GM19467 (cell line): ENCODE measurements around the gene ARHGAP18.

Experiments
- ATAC-seq: cut with Tn5 transposase; IDR thresholded peaks from one replicate; pipeline ENCODE4 v1.9.1; 2021; ENCODE audit warnings: mild to moderate bottlenecking, moderate library complexity; ENCODE audit not compliant: unreplicated experiment

The ARHGAP18 gene

GRCh38 chr6:129645830-129646579 is 64.0 kb downstream of the ARHGAP18 start:
- ATAC-seq, result no peak

GRCh38 chr6:129645106-129645829 is 64.7 kb downstream of the ARHGAP18 start:
- ATAC-seq, result no peak

- ATAC-seq, result no peak
Observed at GRCh38 chr6:129644567-129645015, 65.4 kb downstream of the ARHGAP18 start.

- ATAC-seq, result no peak
Observed at GRCh38 chr6:129643968-129644367, 66.0 kb downstream of the ARHGAP18 start.

- no peak for ATAC-seq
Observed at GRCh38 chr6:129643176-129643575, 66.8 kb downstream of the ARHGAP18 start.

GRCh38 chr6:129642322-129642721 is 67.7 kb downstream of the ARHGAP18 start:
- no peak for ATAC-seq

- ATAC-seq, result no peak
Observed at GRCh38 chr6:129641344-129641743, 68.6 kb downstream of the ARHGAP18 start.

GRCh38 chr6:129638686-129639085 is 71.3 kb downstream of the ARHGAP18 start:
- ATAC-seq, result no peak

GRCh38 chr6:129638055-129638684 is 71.8 kb downstream of the ARHGAP18 start:
- ATAC-seq, result no peak

- no peak for ATAC-seq
Observed at GRCh38 chr6:129637340-129638054, 72.5 kb downstream of the ARHGAP18 start.

GRCh38 chr6:129635396-129636130 is 74.4 kb downstream of the ARHGAP18 start:
- ATAC-seq, result no peak

- ATAC-seq, result no peak
Observed at GRCh38 chr6:129634411-129635230, 75.4 kb downstream of the ARHGAP18 start.

- no peak for ATAC-seq
Observed at GRCh38 chr6:129633529-129633928, 76.4 kb downstream of the ARHGAP18 start.

GRCh38 chr6:129632172-129632613 is 77.8 kb downstream of the ARHGAP18 start:
- no peak for ATAC-seq

GRCh38 chr6:129631070-129631469 is 78.9 kb downstream of the ARHGAP18 start:
- no peak for ATAC-seq

GRCh38 chr6:129630596-129630995 is 79.4 kb downstream of the ARHGAP18 start:
- ATAC-seq, result no peak

GRCh38 chr6:129628101-129628815 is 81.7 kb downstream of the ARHGAP18 start:
- ATAC-seq, result no peak

GRCh38 chr6:129624488-129624887 is 85.5 kb downstream of the ARHGAP18 start:
- ATAC-seq, result no peak
